ENCODE data around the gene KCNH3.
A peak's percentile ranks its signal among the peaks of the same experiment; 100 is the strongest.
"Not testable (repeated sequence)": the region's sequence is repeated elsewhere in the genome, so short reads cannot be mapped to it uniquely, and the experiment has no call there.

KCNH3 gene

DNA sequence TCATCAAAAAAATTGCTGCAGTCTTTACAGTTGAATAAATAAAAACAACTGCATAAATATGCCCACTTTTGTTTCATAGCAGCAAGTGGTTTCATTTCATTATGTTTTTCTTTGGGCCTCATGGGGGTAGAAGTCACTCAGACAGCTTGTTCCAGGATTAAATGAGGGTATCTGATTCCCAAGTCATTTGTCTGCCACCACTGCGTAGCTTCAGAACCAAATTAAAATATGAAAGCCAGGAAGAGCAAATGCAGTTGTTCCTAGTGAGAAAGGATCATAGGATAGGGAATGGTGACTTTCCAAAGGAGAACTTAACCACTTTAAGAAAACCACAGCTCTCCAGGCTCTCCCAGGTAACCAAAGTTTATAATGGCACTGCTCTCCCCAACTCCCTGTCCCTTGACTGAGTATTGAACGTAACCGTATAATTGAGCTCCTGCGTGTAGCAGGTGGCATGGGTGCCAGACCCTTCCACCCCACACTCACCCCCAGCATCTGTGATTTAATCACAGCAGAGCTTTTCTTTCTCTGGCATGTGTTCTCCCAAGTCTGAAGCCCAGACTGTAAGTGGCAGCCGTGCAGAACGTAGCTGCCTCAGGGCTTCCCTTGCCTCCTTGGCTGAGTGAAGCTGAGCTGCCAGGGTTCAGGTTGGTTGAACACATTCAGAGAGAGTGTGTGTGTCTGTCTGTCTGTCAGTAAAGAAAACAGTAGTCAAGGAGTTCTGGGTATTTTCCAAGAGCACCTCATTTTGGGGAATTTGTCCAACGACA is 11.3 kb upstream of the KCNH3 start:
- Histone ChIP-seq H3K27ac (ENCODE audit: low read depth, low read length) (no peak overlapping the region), H3K4me1 (ENCODE audit: control insufficient read depth, insufficient read depth, low read length) (peaks cover 9% of the 10 kb centered on the region; the same call in 1 of the 2 replicates), H3K9me3 (ENCODE audit: control insufficient read depth, insufficient read depth, low read length) (no peaks in the 10 kb centered on the region), H3K27me3 (ENCODE audit: control insufficient read depth, insufficient read depth, low read length) (no peaks in the 10 kb centered on the region), H3K4me3 (ENCODE audit: low read depth, low read length) (no peak overlapping the region), H3K9ac (ENCODE audit: low read depth, low read length) (no peak overlapping the region), H3K36me3 (ENCODE audit: control insufficient read depth, insufficient read depth, low read length) (peaks cover 34% of the 10 kb centered on the region)

DNA sequence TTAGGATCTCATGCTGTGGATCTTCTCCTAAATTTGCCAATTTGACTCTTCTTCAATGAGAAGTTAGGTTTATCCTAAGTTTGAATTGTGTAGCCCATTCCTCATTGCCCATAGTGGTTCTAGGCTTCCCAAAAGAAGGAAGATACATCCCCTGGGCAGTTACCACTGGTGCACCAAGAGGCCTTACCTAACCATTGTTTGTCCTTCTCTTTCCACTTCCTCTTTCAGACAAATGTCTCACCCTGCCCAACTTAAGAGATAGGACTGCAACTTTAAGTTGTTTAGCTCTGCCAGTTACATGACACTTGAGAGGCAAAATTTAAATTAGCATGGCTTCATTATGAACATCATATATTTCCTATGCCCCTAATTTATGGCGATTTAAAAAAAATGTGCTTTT is 9.4 kb upstream of the KCNH3 start:
- no peak overlapping the region for H3K9ac ChIP-seq (ENCODE audit: low read depth, low read length)
- H3K36me3 ChIP-seq (ENCODE audit: control insufficient read depth, insufficient read depth, low read length): peaks cover 26% of the 10 kb centered on the region
- H3K9me3 ChIP-seq (ENCODE audit: control insufficient read depth, insufficient read depth, low read length): no peaks in the 10 kb centered on the region
- H3K4me1 ChIP-seq (ENCODE audit: control insufficient read depth, insufficient read depth, low read length): peaks cover 9% of the 10 kb centered on the region; the same call in 1 of the 2 replicates
- no peaks in the 10 kb centered on the region for H3K27me3 ChIP-seq (ENCODE audit: control insufficient read depth, insufficient read depth, low read length)
- no peak overlapping the region for H3K4me3 ChIP-seq (ENCODE audit: low read depth, low read length)
- no peak overlapping the region for H3K27ac ChIP-seq (ENCODE audit: low read depth, low read length)

DNA sequence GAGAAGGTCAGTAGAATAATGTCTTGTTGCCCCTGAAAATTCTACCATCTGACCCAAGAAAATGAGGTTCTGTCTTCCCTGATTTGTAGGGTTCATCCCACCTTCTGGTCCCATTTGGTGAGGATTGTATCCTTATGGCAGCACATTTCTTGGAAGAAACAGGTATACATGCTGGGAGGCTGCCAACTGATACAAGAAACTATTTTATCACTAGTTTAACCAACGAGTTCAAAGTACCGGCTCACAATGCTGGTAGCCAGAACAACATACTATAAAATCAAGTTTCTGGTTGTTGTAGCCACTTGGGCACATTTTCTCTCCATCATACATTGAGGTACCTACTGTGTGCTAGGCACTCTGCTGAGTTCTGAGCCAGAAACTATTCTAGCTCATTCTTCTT is 7.1 kb upstream of the KCNH3 start:
- H3K4me3 ChIP-seq (ENCODE audit: low read depth, low read length): no peak overlapping the region
- 0 out of 2 replicates have a peak, but pooled peaks cover 4% of the 10 kb centered on the region for H3K36me3 ChIP-seq (ENCODE audit: control insufficient read depth, insufficient read depth, low read length)
- peaks cover 21% of the 10 kb centered on the region for H3K27me3 ChIP-seq (ENCODE audit: control insufficient read depth, insufficient read depth, low read length)
- H3K9ac ChIP-seq (ENCODE audit: low read depth, low read length): no peak overlapping the region
- no peak overlapping the region for H3K27ac ChIP-seq (ENCODE audit: low read depth, low read length)
- peaks cover 9% of the 10 kb centered on the region; the same call in 1 of the 2 replicates for H3K4me1 ChIP-seq (ENCODE audit: control insufficient read depth, insufficient read depth, low read length)
- no peaks in the 10 kb centered on the region for H3K9me3 ChIP-seq (ENCODE audit: control insufficient read depth, insufficient read depth, low read length)

DNA sequence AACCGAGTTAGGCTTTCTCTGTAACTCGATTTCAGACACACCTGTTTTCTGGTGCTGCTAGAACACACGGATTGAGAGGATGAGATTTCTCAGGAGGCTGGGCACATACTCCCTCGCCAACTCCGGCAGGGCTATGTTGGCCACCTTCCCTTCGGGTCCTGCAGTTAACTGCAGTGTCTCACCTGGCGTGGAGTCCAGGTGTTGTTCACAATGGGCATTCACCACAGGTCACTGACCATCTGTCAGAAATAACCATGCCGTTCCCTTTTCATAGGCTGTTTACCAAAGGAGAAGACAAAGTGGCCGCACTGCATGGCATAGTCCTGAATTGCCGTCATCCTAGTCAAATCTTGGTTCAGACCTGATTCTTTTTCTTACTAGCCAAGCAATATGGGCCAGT is 5.5 kb upstream of the KCNH3 start:
- peaks cover 37% of the 10 kb centered on the region for H3K27me3 ChIP-seq (ENCODE audit: control insufficient read depth, insufficient read depth, low read length)
- no peaks in the 10 kb centered on the region for H3K36me3 ChIP-seq (ENCODE audit: control insufficient read depth, insufficient read depth, low read length)
- no peak overlapping the region for H3K27ac ChIP-seq (ENCODE audit: low read depth, low read length)
- H3K4me1 ChIP-seq (ENCODE audit: control insufficient read depth, insufficient read depth, low read length): peaks cover 8% of the 10 kb centered on the region
- no peak overlapping the region for H3K9ac ChIP-seq (ENCODE audit: low read depth, low read length)
- no peak overlapping the region for H3K4me3 ChIP-seq (ENCODE audit: low read depth, low read length)
- no peaks in the 10 kb centered on the region for H3K9me3 ChIP-seq (ENCODE audit: control insufficient read depth, insufficient read depth, low read length)

DNA sequence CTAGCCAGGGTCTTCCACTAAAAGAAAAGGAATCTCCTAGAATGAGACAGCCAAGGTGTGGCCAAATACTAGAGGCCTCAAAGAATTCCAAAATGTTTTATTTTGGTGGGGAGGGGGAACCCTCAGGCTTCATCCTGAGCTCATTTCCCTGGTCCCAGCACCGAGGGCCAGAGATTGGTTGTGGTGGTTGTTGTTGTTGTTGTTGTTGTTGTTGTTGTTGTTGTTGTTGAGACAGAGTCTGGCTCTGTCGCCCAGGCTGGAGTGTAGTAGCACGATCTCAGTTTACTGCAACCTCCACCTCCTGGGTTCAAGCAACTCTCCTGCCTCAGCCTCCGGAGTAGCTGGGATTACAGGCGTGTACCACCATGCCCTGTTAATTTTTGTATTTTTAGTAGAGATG is 4.7 kb upstream of the KCNH3 start:
- not testable (repeated sequence) for H3K9ac ChIP-seq (ENCODE audit: low read depth, low read length); H3K4me3 ChIP-seq (ENCODE audit: low read depth, low read length); H3K27ac ChIP-seq (ENCODE audit: low read depth, low read length); H3K9me3 ChIP-seq (ENCODE audit: control insufficient read depth, insufficient read depth, low read length); H3K4me1 ChIP-seq (ENCODE audit: control insufficient read depth, insufficient read depth, low read length); H3K36me3 ChIP-seq (ENCODE audit: control insufficient read depth, insufficient read depth, low read length)
- peaks cover 45% of the 10 kb centered on the region for H3K27me3 ChIP-seq (ENCODE audit: control insufficient read depth, insufficient read depth, low read length)

DNA sequence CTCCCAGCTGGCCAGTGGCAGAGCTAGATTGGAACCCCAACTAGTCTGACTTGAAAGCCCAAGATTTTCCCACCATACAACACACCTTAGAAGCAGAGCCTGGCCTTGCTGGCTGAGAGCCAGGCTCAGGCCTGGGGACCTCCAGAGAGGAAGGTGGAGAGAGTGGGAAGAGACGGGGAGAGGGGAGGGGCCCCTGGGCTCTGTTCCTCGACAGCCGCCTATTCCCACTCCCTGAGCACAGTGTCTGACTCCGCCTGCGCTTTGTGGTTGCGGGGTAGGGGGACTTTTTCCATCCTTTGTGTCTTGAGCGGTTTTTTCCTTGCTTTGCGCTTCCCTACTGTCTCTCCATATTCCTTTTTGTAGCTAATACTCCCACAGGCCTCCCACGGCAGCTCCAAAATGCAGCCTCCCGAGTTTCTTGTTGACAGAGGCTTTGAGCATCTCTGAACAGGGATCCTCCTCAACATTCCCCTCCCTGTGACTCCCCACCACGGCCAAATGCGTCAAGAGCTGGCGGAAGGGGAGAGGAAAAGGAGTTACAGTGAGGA is 4.0 kb upstream of the KCNH3 start:
- Histone ChIP-seq H3K4me3 (ENCODE audit: low read depth, low read length) (no peak overlapping the region), H3K27me3 (ENCODE audit: control insufficient read depth, insufficient read depth, low read length) (peaks cover 52% of the 10 kb centered on the region), H3K9me3 (ENCODE audit: control insufficient read depth, insufficient read depth, low read length) (no peaks in the 10 kb centered on the region), H3K4me1 (ENCODE audit: control insufficient read depth, insufficient read depth, low read length) (peaks cover 8% of the 10 kb centered on the region), H3K36me3 (ENCODE audit: control insufficient read depth, insufficient read depth, low read length) (no peaks in the 10 kb centered on the region), H3K27ac (ENCODE audit: low read depth, low read length) (no peak overlapping the region), H3K9ac (ENCODE audit: low read depth, low read length) (no peak overlapping the region)

DNA sequence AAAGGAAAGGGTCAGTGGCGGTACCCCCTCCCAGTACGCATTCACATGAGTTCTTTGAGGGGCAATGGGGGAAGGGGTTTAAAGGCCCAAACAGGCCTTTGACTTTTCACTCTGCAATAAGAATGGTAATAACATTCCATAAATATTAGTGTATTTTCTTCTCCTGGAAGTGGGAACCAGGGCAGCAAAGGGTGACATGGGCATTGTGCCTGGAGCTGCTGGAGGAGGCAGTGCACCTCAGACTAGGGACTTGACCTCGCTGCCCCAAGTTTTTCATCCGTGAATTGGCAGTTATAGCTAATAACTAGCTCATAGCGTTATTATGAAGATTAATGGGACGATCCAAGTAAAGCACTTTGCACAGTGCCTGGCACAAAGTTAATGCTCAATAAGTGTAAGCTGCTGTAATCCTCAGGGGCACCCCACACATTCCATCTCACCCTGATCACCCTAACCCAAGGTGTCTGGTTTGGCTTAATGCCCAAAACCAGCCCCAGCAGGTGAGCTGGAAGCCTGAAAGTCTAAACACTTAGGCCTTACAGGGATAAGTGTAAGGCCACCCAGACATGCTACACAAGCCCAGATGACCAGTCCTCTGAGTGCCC is 2.8 kb upstream of the KCNH3 start:
- Histone ChIP-seq H3K4me3 (ENCODE audit: low read depth, low read length) (no peak overlapping the region), H3K4me1 (ENCODE audit: control insufficient read depth, insufficient read depth, low read length) (peaks cover 8% of the 10 kb centered on the region), H3K27me3 (ENCODE audit: control insufficient read depth, insufficient read depth, low read length) (peaks cover 64% of the 10 kb centered on the region), H3K9ac (ENCODE audit: low read depth, low read length) (no peak overlapping the region), H3K36me3 (ENCODE audit: control insufficient read depth, insufficient read depth, low read length) (no peaks in the 10 kb centered on the region), H3K9me3 (ENCODE audit: control insufficient read depth, insufficient read depth, low read length) (no peaks in the 10 kb centered on the region), H3K27ac (ENCODE audit: low read depth, low read length) (no peak overlapping the region)

DNA sequence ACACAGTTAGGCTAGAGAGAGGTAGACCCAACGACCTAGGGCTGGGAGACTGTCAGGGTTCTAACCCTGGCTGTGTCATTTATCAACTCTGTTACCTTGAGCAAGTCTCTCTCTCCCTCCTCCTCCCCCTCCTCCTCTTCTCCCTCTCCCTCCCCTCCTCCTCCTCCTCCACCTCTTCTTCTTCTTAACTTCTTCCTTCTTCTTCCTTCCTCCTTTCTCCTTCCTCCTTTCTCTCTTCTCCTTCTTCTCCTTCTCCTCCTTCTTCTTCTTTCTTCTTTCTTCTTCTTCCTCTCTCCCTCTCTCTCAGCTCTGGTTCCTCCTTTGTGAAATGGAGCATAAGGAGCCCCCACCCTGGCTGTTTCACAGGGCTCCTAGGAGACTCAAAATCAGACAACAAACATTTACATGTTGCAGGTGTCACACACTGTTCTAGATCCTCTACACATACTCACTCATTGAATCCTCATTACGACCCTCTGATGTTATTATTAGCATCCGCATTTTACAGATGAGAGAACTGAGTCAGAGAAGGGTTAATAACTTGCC is 2.2 kb upstream of the KCNH3 start:
- no peak overlapping the region for H3K27ac ChIP-seq (ENCODE audit: low read depth, low read length)
- peaks cover 70% of the 10 kb centered on the region for H3K27me3 ChIP-seq (ENCODE audit: control insufficient read depth, insufficient read depth, low read length)

DNA sequence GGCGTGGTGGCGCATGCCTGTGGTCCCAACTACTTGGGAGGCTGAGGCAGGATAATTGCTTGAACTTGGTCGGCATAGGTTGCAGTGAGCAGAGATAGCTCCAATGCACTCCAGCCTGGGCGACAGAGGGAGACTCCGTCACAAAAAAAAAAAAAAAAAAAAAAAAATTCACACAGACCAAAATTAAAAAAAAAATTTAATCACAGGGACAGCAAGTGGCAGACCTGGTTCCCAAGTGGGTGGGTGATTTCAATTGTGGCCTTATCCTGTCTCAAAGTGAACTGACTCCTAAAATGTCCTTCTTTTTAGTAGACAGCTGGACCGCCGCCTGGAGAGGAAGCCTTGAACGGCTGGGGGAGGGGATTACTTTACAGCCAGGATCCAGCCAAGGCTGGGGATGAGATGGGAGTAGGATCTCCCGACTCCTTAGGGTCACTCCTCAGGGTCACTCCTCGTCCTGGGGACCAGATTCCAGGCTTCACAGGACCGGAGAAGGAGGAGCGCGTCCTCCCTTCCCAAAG is 1.5 kb upstream of the KCNH3 start:
- Histone ChIP-seq H3K27me3 (ENCODE audit: control insufficient read depth, insufficient read depth, low read length) (peaks cover 77% of the 10 kb centered on the region), H3K4me3 (ENCODE audit: low read depth, low read length) (peak overlapping the region; percentile 57), H3K4me1 (ENCODE audit: control insufficient read depth, insufficient read depth, low read length) (peaks cover 8% of the 10 kb centered on the region), H3K27ac (ENCODE audit: low read depth, low read length) (no peak overlapping the region), H3K36me3 (ENCODE audit: control insufficient read depth, insufficient read depth, low read length) (no peaks in the 10 kb centered on the region), H3K9me3 (ENCODE audit: control insufficient read depth, insufficient read depth, low read length) (no peaks in the 10 kb centered on the region), H3K9ac (ENCODE audit: low read depth, low read length) (no peak overlapping the region)

More for the DNA sequence above, 2.2 kb upstream of the KCNH3 start:
- Histone ChIP-seq H3K9ac (ENCODE audit: low read depth, low read length) (no peak overlapping the region), H3K4me3 (ENCODE audit: low read depth, low read length) (no peak overlapping the region), H3K4me1 (ENCODE audit: control insufficient read depth, insufficient read depth, low read length) (peaks cover 8% of the 10 kb centered on the region), H3K9me3 (ENCODE audit: control insufficient read depth, insufficient read depth, low read length) (no peaks in the 10 kb centered on the region), H3K36me3 (ENCODE audit: control insufficient read depth, insufficient read depth, low read length) (no peaks in the 10 kb centered on the region)

DNA sequence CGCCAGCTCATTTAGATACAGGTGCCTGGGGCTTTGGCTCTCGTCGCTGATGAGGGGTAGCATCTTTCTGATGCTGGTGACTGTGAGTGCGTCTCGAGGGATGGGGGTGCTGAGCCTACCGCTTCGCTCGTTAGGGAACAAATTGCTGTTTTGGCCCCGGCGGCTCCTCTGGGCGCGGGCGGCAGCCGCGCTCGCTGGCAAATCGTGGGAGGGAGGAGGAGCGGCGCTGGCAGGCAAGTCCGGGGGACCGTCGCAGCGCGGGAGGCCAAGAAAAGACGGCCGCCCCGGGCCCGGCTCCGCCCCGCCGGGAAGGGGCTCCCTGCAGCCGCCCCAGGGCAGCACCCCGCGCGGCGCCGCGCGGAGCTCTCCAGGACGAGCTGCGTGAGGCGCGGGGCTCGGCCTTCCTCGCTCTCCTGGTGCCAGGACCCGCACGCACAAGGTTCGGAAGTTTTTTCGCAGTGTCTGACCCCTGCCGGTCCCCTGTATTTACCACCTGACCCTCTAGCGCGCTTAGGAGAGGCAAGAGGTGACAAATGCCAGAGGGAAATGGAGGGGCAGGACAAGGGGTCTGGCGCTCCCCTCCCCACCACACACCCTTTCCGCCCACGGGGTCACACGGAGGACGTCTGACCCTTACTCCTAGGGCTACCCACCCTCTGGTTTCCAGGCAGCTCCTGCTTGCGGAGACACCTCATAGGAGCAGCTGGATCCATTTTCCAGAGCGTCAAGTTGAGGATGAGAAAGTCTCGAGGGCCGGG is 899 bp upstream of the KCNH3 start:
- H3K9ac ChIP-seq (ENCODE audit: low read depth, low read length): no peak overlapping the region
- peaks cover 83% of the 10 kb centered on the region for H3K27me3 ChIP-seq (ENCODE audit: control insufficient read depth, insufficient read depth, low read length)
- H3K4me3 ChIP-seq (ENCODE audit: low read depth, low read length): peak overlapping the region; percentile 57

More for the DNA sequence above, 899 bp upstream of the KCNH3 start:
- no peak overlapping the region for H3K27ac ChIP-seq (ENCODE audit: low read depth, low read length)
- no peaks in the 10 kb centered on the region for H3K9me3 ChIP-seq (ENCODE audit: control insufficient read depth, insufficient read depth, low read length)
- H3K4me1 ChIP-seq (ENCODE audit: control insufficient read depth, insufficient read depth, low read length): peaks cover 8% of the 10 kb centered on the region
- H3K36me3 ChIP-seq (ENCODE audit: control insufficient read depth, insufficient read depth, low read length): no peaks in the 10 kb centered on the region

Measured in HUES48 (cell line).